GM18517 (cell line): ENCODE measurements around the gene KRT81.

ENCODE experiments used
- ATAC-seq: cut with Tn5 transposase; IDR thresholded peaks from one replicate; pipeline ENCODE4 v1.9.1; 2021; ENCODE audit warnings: mild to moderate bottlenecking, moderate library complexity; ENCODE audit not compliant: unreplicated experiment

KRT81 gene

GRCh38 chr12:52291267-52291935 lies at the start of gene KRT81:
TSS of gene KRT81 (minus strand) at chr12:52291534. CDS start at chr12:52291465, 69 bp downstream.
- no peak for ATAC-seq

DNA sequence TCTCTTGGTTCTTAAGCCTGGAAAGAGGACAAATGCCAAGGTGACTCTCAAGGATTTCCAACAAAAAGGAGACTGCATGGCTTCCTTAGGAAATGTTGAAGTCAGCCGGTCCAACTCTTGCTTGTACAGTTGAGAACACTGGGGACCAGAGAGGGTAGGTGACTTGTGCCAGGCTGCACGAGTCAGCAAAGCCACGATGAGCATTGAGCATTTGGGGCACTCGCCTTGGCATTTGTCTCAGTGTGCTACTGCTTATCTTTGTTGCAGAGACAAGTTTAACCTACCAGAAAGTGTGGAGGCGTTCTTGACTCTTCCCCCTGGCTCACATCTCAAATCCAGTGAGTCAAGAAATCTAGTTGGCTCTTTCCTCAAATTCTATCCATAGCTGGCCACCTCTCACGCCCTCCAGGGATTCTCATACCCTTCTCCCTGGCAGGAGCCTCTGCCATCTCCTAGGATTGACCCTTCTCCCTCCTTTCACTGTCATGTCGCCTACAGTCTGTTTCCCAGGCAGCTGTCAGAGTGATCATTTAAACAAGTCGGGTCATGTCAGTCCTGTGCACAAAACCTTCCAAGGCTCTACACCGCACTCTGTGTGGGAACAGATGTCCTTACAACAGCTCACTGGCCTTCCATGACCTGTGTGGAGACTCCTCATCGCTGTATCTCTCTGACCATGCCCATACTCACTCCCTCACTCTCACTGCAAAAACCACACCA lies 47.1 kb upstream of the KRT81 start:
- no peak for ATAC-seq

DNA sequence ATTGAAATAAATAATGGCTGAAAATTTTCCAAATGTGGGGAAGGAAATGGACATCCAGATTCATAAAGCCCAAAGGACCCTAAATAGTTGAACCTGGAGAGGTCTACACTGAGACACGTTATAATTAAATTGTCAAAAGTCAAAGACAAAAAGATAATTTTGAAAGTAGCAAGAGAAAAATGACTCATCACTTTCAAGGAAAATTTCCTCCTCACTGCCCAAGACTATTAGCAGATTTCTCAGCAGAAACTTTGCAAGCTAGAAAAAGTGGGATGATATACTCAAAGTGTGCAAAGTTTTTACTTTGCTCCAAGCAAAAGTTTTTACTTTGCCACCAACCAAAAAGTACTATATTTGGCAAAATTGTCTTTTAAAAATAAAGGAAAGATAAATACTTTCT lies 45.7 kb upstream of the KRT81 start:
- no peak for ATAC-seq

- ATAC-seq: no peak
Measured at GRCh38 chr12:52336641-52337040, 45.3 kb upstream of the KRT81 start.

DNA sequence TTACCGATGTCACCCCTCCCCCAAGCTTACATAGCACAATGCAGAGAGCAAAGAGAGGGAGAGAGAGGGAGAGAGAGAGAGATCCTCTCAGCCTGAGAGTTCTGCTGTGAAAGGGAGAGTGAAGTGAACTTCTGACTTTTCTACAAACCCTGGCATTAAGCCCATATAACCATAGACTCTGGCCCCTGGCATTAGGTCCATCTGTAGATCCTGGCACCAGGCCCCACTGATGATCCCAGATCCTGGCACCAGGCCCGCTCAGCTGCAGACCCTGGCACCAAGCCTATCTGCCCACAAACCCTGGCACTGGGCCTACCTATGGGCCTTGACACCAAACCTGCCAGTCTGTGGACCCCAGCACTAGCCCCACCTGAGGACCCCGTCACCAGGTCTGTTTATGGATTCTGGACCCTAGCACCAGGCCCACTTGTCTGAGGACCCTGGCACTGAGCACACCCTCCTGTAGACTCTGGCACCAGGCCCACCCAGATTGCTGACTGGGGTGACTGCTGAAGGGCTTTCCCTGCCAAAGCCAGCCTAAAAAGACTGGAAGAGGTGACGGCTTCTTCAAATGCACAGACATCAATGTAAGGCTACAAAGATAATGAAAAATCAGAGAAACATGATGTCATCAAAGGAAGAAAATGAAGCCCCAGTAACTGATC lies 44.4 kb upstream of the KRT81 start:
- no peak for ATAC-seq

DNA sequence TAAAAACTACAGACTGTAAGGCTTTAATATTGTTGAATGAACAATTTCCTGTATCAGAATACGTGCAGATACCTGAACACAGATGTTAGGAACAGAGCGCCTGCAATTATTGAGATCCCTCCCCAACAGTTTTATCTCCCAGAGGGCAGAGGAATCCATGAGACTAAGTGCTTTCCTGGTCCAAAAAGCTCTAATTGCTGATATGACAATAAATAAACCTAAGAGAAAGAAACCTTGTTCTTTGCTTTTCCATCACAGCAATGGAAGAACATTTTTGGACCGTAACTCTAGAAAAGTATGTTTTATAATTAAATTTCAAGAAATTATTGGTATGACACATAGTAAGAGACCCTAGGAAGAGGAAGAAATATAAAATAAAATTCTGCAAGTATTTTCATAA lies 42.9 kb upstream of the KRT81 start:
- ATAC-seq: no peak

GRCh38 chr12:52333321-52333720 lies 42.0 kb upstream of the KRT81 start:
- ATAC-seq: no peak

DNA sequence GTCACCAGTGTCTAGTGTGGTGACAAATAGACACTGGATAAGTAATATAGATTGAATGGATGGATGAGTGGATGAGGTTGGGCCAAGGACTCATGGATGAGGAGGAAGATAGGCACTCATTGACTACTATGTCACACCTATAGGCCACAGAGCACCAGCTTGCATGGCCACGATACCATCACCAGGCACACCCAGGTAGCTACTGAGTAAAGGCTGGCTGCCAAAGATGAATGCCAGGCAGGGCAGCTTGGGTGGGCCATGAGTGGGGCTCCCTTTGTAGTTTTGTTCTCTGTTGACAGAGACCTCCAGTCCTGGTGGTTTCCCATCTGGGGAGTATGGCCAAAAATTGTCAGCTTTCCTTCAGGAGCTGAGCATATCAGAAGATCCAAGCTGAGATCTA lies 41.0 kb upstream of the KRT81 start:
- ATAC-seq: no peak

DNA sequence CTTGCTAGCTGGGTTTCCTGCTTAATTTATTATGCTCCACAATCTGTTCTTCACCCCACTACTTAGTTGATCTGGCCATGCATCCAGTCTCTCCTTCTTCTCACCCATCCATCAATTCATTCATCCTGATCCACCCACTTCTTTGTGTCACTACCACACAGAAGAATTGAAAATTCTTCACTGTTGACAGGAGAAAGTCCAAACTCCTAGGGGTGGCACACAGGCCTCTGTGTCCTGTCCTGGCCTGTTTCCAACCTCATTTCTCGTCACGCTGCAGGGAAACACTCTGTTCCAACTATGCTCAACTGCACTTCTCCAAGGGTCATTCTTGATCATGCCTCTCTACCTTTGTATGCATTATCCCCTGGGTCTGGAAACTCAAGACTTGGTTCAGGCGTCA lies 40.5 kb upstream of the KRT81 start:
- ATAC-seq: no peak

- ATAC-seq: no peak
Measured at GRCh38 chr12:52331039-52331438, 39.7 kb upstream of the KRT81 start.

- ATAC-seq: no peak
Measured at GRCh38 chr12:52327830-52328500, 36.6 kb upstream of the KRT81 start.

- peak; percentile 90 for ATAC-seq
Measured at GRCh38 chr12:52327052-52327829, 35.9 kb upstream of the KRT81 start.

- no peak for ATAC-seq
Measured at GRCh38 chr12:52324153-52324444, 32.8 kb upstream of the KRT81 start.

DNA sequence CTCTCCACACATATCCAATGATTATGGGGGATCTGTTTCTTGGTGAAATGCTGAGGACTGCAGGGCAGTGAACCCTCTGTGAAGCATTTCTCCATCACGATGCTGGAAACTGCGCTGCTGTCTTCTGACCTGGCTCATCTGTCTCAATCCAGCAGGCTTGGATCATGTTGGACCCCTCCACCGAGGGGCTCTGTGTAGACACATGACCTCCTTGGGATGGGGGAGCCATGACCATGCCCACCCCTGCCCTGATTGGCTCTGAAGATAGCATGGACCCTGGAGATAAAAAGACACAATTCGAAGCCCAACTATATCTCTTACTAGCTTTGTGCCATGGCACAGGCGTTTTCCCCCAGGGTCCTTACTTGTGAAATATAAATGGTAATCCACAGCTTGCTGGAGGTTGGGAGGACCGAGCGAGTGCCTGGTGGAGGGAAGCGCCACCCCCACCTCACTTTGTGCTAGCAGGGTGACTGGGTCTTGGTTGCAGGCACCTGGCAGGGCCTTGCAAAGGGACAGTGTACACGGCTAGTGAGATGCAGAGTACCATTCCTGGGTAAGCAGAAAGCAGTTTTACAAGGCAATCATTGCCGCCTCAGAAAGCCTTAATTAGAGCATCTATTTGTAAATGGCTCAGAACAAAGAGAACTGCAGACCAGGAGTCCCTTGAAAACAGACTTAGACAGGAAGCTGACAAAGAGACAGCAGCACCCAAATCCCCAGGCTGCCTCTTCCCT lies 32.2 kb upstream of the KRT81 start:
- no peak for ATAC-seq

DNA sequence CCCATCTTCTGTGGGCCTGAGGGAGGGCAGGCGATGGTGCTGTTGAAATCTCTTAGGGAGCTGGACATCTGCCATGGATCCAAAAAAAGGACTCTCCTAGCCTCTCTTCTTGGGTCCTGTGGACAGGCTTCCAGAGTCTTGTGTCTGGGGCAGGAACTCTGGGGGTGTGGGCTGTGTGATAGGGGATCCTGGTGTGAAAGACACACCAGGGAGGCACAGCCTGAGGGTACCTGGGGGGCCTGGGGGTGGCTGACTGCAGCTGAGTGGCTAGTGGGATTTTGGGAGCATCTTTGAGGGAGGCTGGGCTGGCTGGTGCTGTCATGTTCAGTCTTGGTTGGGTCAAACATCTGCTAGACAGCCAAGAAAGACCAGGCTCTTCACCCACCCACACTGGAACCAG lies 31.7 kb upstream of the KRT81 start:
- no peak for ATAC-seq

- ATAC-seq: no peak
Measured at GRCh38 chr12:52322069-52322468, 30.7 kb upstream of the KRT81 start.

GRCh38 chr12:52321418-52321817 lies 30.1 kb upstream of the KRT81 start:
- no peak for ATAC-seq

DNA sequence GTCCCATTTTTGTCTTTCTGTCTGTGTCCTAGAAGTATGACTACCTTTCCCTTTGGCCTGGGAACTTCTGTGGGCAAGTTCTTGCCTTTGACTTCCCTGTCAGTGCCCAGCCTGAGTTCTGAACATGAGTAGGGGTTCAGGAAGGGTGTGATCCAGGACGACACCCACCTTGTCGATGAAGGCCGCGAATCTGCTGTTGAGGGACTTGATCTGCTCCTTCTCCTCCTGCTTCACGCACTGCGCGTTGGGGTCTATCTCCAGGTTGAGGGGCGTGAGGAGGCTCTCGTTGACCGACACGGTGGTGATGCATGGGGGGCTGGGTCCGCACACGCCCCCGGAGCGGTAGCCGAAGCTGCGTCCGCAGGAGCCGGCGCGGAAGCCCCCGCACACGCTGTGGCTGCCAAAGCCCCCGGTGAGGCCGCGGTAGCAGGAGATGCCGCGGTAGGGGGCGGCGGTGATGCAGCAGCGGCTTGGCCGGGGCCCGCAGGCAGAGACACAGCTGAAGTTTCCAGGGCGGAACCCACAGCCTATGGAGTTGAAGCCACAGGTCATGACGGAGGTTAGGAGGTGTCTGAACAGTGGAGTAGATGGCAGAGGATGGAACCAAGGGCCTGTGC lies 29.6 kb upstream of the KRT81 start, which contains the start of gene KRT83:
Gene KRT83 (minus strand): TSS at position 615 of the 617 bp plus-strand sequence. CDS start 63 bp downstream, at position 552.
- ATAC-seq: no peak

DNA sequence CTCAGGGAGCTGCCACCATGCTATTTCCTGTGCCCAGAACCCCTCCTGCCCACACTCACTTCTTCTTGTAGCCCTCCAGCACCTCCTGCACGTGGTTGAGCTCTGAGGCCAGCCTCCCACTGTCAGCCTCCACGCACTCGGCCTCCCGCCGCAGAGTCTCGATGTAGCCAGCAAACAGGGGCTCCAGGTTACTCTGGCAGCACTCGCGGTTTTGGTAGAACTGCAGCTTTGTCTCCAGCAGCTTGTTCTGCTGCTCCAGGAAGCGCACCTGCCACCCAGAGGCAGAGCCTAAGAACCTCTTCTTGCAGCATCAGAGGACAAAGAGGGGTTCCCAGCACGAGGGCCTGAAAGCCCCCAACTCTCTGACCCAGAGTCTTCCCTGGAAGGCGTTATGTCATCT lies 27.8 kb upstream of the KRT81 start:
- no peak for ATAC-seq
